WTC11 (cell line): Measurements from ENCODE around the gene DHRS1.

ENCODE experiments used
- AFF4 ChIP-seq: sonication (generic); formaldehyde crosslinking; IDR thresholded peaks from 2 replicates; pipeline ENCODE4 v1.8.1; 2023; ENCODE audit warnings: mild to moderate bottlenecking, missing genetic modification reagents, borderline replicate concordance
- CBFB ChIP-seq: sonication (generic); formaldehyde crosslinking; IDR thresholded peaks from 2 replicates; pipeline ENCODE4 v1.8.1; 2022; ENCODE audit warnings: mild to moderate bottlenecking, low read depth, missing genetic modification reagents
- CREB1 ChIP-seq: sonication (generic); formaldehyde crosslinking; IDR thresholded peaks from 2 replicates; pipeline ENCODE4 v1.8.0; 2023; ENCODE audit warnings: mild to moderate bottlenecking, missing genetic modification reagents
- CTCF ChIP-seq: fragments of 200-600 bp; IDR thresholded peaks from 2 replicates; pipeline ENCODE4 v1.8.0; 2022; ENCODE audit warnings: antibody characterized with exemption
- E2F1 ChIP-seq: sonication (generic); formaldehyde crosslinking; IDR thresholded peaks from 2 replicates; pipeline ENCODE4 v1.8.0; 2022; ENCODE audit warnings: mild to moderate bottlenecking, missing genetic modification reagents
- E2F5 ChIP-seq: sonication (generic); formaldehyde crosslinking; IDR thresholded peaks from 2 replicates; pipeline ENCODE4 v1.8.1; 2022; ENCODE audit warnings: mild to moderate bottlenecking, moderate library complexity, missing genetic modification reagents
- ETV6 ChIP-seq: sonication (generic); formaldehyde crosslinking; IDR thresholded peaks from 2 replicates; pipeline ENCODE4 v1.8.1; 2022; ENCODE audit warnings: mild to moderate bottlenecking, missing genetic modification reagents
- FOXJ3 ChIP-seq: sonication (generic); formaldehyde crosslinking; IDR thresholded peaks from 2 replicates; pipeline ENCODE4 v1.9.0; 2021; ENCODE audit warnings: missing genetic modification reagents, mild to moderate bottlenecking, borderline replicate concordance
- MAX ChIP-seq: sonication (generic); formaldehyde crosslinking; IDR thresholded peaks from 2 replicates; pipeline ENCODE4 v1.8.0; 2022; ENCODE audit warnings: mild to moderate bottlenecking, missing genetic modification reagents
- MYBL2 ChIP-seq: sonication (generic); formaldehyde crosslinking; IDR thresholded peaks from 2 replicates; pipeline ENCODE4 v1.8.1; 2023; ENCODE audit warnings: mild to moderate bottlenecking, moderate library complexity, missing genetic modification reagents
- NR2C2 ChIP-seq: sonication (generic); formaldehyde crosslinking; IDR thresholded peaks from 2 replicates; pipeline ENCODE4 v1.8.0; 2022; ENCODE audit warnings: mild to moderate bottlenecking, missing genetic modification reagents
- SP1 ChIP-seq: sonication (generic); formaldehyde crosslinking; conservative IDR thresholded peaks from 2 replicates; pipeline ENCODE4 v1.8.1; 2022; ENCODE audit warnings: missing genetic modification reagents
- USF1 ChIP-seq: sonication (generic); formaldehyde crosslinking; IDR thresholded peaks from 2 replicates; pipeline ENCODE4 v1.8.0; 2022; ENCODE audit warnings: mild to moderate bottlenecking, missing genetic modification reagents
- USF2 ChIP-seq: sonication (generic); formaldehyde crosslinking; IDR thresholded peaks from 2 replicates; pipeline ENCODE4 v1.8.1; 2023; ENCODE audit warnings: mild to moderate bottlenecking, missing genetic modification reagents, moderate library complexity

GRCh38 chr14:24297190-24297964, 2.2 kb downstream of the DHRS1 start:
- no peak for TF ChIP-seq E2F1 (CRISPR knock-in tag)
- TF ChIP-seq CTCF: no peak; the same call in 1 of the 2 replicates
- no peak for TF ChIP-seq FOXJ3
- no peak for TF ChIP-seq E2F5
- no peak for TF ChIP-seq MAX (CRISPR knock-in tag)
- TF ChIP-seq CREB1 (CRISPR knock-in tag): no peak
- TF ChIP-seq CBFB (CRISPR knock-in tag): no peak
- TF ChIP-seq AFF4 (CRISPR knock-in tag): no peak
- no peak for TF ChIP-seq NR2C2 (CRISPR knock-in tag)
- no peak for TF ChIP-seq MYBL2 (CRISPR knock-in tag)
- TF ChIP-seq USF2 (CRISPR knock-in tag): no peak
- no peak for TF ChIP-seq ETV6 (CRISPR knock-in tag)
- TF ChIP-seq USF1 (CRISPR knock-in tag): no peak
- TF ChIP-seq SP1: no peak
